HepG2 (cell line): ENCODE measurements around the gene TOMM20. TPM values are rescaled to one million over a fixed set of nuclear protein-coding genes. Genes with fewer than 3 reads are reported as not detected.

Source experiments
- BCL6 ChIP-seq: IDR thresholded peaks from 2 replicates; pipeline ENCODE4 v1.6.1; 2016; ENCODE audit warnings: missing genetic modification reagents, missing compliant biosample characterization
- DMAP1 ChIP-seq: IDR thresholded peaks from 2 replicates; pipeline ENCODE4 v1.6.1; 2016
- FOXC1 ChIP-seq: sonication (generic); formaldehyde crosslinking; IDR thresholded peaks from 2 replicates; pipeline ENCODE4 v1.8.0; 2022; ENCODE audit warnings: mild to moderate bottlenecking, missing genetic modification reagents, borderline replicate concordance
- HBP1 ChIP-seq: IDR thresholded peaks from 2 replicates; pipeline ENCODE4 v1.6.1; 2016; ENCODE audit warnings: low read depth, control low read depth
- HNRNPLL ChIP-seq: fragments of 200-400 bp; formaldehyde crosslinking; IDR thresholded peaks from 2 replicates; pipeline ENCODE4 v1.6.1; 2017; ENCODE audit warnings: mild to moderate bottlenecking, low read depth, low read length; ENCODE audit not compliant: poor library complexity, severe bottlenecking
- KDM3A ChIP-seq: IDR thresholded peaks from 2 replicates; pipeline ENCODE4 v1.6.1; 2018; ENCODE audit warnings: low read depth, missing compliant biosample characterization
- NONO ChIP-seq, 2 experiments: fragments of 450-650 bp in 1 of 2; sonication (generic) in 1 of 2; formaldehyde crosslinking in 1 of 2; IDR thresholded peaks in 1 of 2; conservative IDR thresholded peaks in 1 of 2; 2 replicates each; pipeline versions ENCODE4 v1.6.1 to v1.8.0; 2017 to 2022; ENCODE audit warnings: mild to moderate bottlenecking in 1 of 2, missing genetic modification reagents in 1 of 2, moderate library complexity in 1 of 2
- ZFY ChIP-seq: sonication (generic); formaldehyde crosslinking; IDR thresholded peaks from 2 replicates; pipeline ENCODE4 v1.4.0; 2020; ENCODE audit warnings: missing genetic modification reagents
- polyA plus RNA-seq, 8 experiments: library from polyadenylated mRNA; depleted of rRNA in 3 of 8; stranded (reverse) in 7 of 8; unstranded in 1 of 8; fragments of >200 nt; fragmentation: Illumina TruSeq in 4 of 8; extraction: Trizol in 4 of 8; gene quantifications; 2 replicates each; pipeline versions ENCODE4 v1.2.1 to v1.2.3, GENCODE V29; 2011 to 2016; ENCODE audit warnings: low read depth in 4 of 8, missing spikeins in 1 of 8, mixed read lengths in 1 of 8; ENCODE audit not compliant: insufficient read depth in 1 of 8
- total RNA-seq, 5 experiments: library from RNA; depleted of rRNA; stranded (reverse); fragments of >200 nt; fragmentation: Illumina TruSeq; extraction: Trizol; gene quantifications; 2 replicates each; pipeline ENCODE4 v1.2.3, GENCODE V29; 2016; ENCODE audit warnings: low read depth in 1 of 5
- TF ChIP-seq, protein P1 (sequence below): sonication (generic); formaldehyde crosslinking; IDR thresholded peaks from 2 replicates; pipeline ENCODE4 v1.9.0; 2021; ENCODE audit warnings: missing genetic modification reagents, mild to moderate bottlenecking, borderline replicate concordance
- TF ChIP-seq, protein P2 (sequence below), 2 experiments: fragments of 450-650 bp in 1 of 2; sonication (generic) in 1 of 2; formaldehyde crosslinking in 1 of 2; IDR thresholded peaks; 2 replicates each; pipeline versions ENCODE4 v1.6.1 to v1.8.0; 2016 to 2022; ENCODE audit warnings: antibody characterized with exemption in 1 of 2, mild to moderate bottlenecking in 1 of 2, missing genetic modification reagents in 1 of 2
- TF ChIP-seq, protein P3 (sequence below): sonication (generic); formaldehyde crosslinking; IDR thresholded peaks from 2 replicates; pipeline ENCODE4 v1.8.0; 2022; ENCODE audit warnings: mild to moderate bottlenecking, missing genetic modification reagents, borderline replicate concordance

The TOMM20 gene
- total and polyA plus RNA-seq, 2 of the 13 experiments (the other 11 are each of a cell fraction or from before 2014, with no cell fraction given) = 153 to 376 TPM

DNA sequence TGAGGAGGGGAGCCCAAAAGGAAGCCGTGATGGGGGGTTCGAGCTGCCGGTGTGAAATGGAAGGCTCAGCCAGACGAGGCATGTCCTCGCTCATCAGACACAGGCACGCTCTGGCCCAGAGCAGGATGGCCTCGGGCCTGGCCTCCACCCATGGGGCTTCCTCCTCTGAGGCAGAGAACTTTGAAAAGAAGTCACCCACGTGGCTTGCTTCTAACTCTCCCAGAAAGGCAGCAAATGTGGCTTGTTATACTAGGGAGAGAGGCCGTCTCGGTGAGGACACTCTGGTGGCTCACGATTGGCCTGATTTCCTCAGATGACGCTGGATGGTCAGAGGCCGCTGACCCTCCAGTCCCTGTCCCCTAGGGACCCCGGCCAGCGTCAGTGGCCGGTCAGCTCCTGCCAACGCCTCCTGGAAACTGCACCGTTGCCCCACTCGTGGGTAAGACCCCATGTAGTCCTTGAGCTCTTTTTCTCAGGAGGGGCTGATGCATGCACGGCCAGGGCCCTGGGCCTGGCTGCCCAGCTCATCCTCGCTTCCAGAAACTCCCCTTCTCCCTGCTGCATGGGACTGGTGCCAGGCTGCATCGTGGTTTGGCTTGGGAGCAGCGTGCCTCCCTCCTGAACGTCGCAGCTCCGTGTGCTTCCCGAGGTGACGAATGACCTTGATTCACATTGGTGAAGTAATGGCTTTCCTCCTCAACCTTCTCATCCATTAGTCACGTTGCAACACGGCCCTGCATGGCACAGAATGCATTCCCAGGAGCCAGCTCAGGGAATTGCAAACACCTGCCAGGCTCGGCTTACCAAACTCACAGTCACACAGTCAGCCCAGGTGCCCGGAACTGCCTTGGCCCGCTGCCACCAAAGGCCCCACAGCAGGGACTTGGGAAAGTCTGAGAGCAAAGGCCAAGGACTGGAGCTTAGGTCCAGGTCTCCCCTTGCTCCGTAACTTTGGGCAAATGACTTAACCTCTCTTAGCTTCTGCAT, 58.8 kb downstream of the TOMM20 start (continued):
- TF ChIP-seq HNRNPLL (peak; percentile 85), HBP1 (CRISPR knock-in tag) (peak; percentile 85; the same call in 1 of the 2 replicates), KDM3A (CRISPR knock-in tag) (peak; percentile 38; the same call in 1 of the 2 replicates), NONO (IDR thresholded peaks at IDR 0.05) (no peak), NONO (CRISPR knock-in tag; conservative IDR thresholded peaks at IDR 0.05) (peak; percentile 47; the same call in 1 of the 2 replicates), ZFY (CRISPR knock-in tag) (peak; percentile 64), DMAP1 (peak; percentile 71; the same call in 1 of the 2 replicates), BCL6 (peak; percentile 68), FOXC1 (peak; percentile 72)
- TF ChIP-seq, protein P1, sequence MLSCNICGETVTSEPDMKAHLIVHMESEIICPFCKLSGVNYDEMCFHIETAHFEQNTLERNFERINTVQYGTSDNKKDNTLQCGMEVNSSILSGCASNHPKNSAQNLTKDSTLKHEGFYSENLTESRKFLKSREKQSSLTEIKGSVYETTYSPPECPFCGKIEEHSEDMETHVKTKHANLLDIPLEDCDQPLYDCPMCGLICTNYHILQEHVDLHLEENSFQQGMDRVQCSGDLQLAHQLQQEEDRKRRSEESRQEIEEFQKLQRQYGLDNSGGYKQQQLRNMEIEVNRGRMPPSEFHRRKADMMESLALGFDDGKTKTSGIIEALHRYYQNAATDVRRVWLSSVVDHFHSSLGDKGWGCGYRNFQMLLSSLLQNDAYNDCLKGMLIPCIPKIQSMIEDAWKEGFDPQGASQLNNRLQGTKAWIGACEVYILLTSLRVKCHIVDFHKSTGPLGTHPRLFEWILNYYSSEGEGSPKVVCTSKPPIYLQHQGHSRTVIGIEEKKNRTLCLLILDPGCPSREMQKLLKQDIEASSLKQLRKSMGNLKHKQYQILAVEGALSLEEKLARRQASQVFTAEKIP = no peak
- TF ChIP-seq, protein P2, sequence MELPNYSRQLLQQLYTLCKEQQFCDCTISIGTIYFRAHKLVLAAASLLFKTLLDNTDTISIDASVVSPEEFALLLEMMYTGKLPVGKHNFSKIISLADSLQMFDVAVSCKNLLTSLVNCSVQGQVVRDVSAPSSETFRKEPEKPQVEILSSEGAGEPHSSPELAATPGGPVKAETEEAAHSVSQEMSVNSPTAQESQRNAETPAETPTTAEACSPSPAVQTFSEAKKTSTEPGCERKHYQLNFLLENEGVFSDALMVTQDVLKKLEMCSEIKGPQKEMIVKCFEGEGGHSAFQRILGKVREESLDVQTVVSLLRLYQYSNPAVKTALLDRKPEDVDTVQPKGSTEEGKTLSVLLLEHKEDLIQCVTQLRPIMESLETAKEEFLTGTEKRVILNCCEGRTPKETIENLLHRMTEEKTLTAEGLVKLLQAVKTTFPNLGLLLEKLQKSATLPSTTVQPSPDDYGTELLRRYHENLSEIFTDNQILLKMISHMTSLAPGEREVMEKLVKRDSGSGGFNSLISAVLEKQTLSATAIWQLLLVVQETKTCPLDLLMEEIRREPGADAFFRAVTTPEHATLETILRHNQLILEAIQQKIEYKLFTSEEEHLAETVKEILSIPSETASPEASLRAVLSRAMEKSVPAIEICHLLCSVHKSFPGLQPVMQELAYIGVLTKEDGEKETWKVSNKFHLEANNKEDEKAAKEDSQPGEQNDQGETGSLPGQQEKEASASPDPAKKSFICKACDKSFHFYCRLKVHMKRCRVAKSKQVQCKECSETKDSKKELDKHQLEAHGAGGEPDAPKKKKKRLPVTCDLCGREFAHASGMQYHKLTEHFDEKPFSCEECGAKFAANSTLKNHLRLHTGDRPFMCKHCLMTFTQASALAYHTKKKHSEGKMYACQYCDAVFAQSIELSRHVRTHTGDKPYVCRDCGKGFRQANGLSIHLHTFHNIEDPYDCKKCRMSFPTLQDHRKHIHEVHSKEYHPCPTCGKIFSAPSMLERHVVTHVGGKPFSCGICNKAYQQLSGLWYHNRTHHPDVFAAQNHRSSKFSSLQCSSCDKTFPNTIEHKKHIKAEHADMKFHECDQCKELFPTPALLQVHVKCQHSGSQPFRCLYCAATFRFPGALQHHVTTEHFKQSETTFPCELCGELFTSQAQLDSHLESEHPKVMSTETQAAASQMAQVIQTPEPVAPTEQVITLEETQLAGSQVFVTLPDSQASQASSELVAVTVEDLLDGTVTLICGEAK (IDR thresholded peaks at IDR 0.05) = no peak
- TF ChIP-seq, protein P2 (CRISPR knock-in tag; IDR thresholded peaks at IDR 0.05) = peak; percentile 79
- TF ChIP-seq, protein P3, sequence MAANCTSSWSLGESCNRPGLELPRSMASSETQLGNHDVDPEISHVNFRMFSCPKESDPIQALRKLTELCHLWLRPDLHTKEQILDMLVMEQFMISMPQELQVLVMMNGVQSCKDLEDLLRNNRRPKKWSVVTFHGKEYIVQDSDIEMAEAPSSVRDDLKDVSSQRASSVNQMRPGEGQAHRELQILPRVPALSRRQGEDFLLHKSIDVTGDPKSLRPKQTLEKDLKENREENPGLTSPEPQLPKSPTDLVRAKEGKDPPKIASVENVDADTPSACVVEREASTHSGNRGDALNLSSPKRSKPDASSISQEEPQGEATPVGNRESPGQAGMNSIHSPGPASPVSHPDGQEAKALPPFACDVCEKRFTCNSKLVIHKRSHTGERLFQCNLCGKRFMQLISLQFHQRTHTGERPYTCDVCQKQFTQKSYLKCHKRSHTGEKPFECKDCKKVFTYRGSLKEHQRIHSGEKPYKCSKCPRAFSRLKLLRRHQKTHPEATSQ (CRISPR knock-in tag) = peak; percentile 53
